Smooth muscle cell (in vitro differentiated cells): Measurements from ENCODE around the gene CRIP1. TPM values are rescaled to one million over a fixed set of nuclear protein-coding genes. Genes with fewer than 3 reads are reported as not detected.

Source experiments
- DNase-seq: peaks from one replicate; lab custom pipeline; 2025; ENCODE audit not compliant: unreplicated experiment; lab: John Stamatoyannopoulos, UW
- H2AFZ ChIP-seq: fragments of 200-600 bp; sonication (generic); 2 replicates; pipeline ENCODE4 v1.6.0; 2016; ENCODE audit warnings: antibody characterized with exemption, low read depth, mild to moderate bottlenecking
- H3F3A ChIP-seq: fragments of 200-600 bp; sonication (generic); 2 replicates; pipeline ENCODE4 v1.6.0; 2017; ENCODE audit warnings: antibody characterized with exemption, low read depth
- H3K27ac ChIP-seq: fragments of 200-600 bp; sonication (generic); 2 replicates; pipeline ENCODE4 v1.5.1; 2016; ENCODE audit warnings: low read depth, mild to moderate bottlenecking
- H3K27me3 ChIP-seq: fragments of 200-600 bp; sonication (generic); 2 replicates; pipeline ENCODE4 v1.6.1; 2016; ENCODE audit warnings: low read depth, mild to moderate bottlenecking
- H3K36me3 ChIP-seq: fragments of 200-600 bp; sonication (generic); 2 replicates; pipeline ENCODE4 v1.5.1; 2016; ENCODE audit warnings: low read depth
- H3K4me1 ChIP-seq: fragments of 200-600 bp; sonication (generic); 2 replicates; pipeline ENCODE4 v1.5.1; 2016; ENCODE audit warnings: low read depth
- H3K4me2 ChIP-seq: fragments of 200-600 bp; sonication (generic); 2 replicates; pipeline ENCODE4 v1.6.0; 2016; ENCODE audit warnings: mild to moderate bottlenecking
- H3K4me3 ChIP-seq: fragments of 200-600 bp; sonication (generic); 2 replicates; pipeline ENCODE4 v1.5.1; 2016; ENCODE audit warnings: mild to moderate bottlenecking
- H3K79me2 ChIP-seq: fragments of 200-600 bp; sonication (generic); 2 replicates; pipeline ENCODE4 v1.6.0; 2016; ENCODE audit warnings: low read depth, mild to moderate bottlenecking
- H3K9ac ChIP-seq: fragments of 200-600 bp; sonication (generic); 2 replicates; pipeline ENCODE4 v1.6.0; 2016; ENCODE audit warnings: low read depth
- H3K9me3 ChIP-seq: fragments of 200-600 bp; sonication (generic); replicated peaks from 2 replicates; pipeline ENCODE4 v1.5.1; 2016; ENCODE audit warnings: low read depth
- H4K20me1 ChIP-seq: fragments of 200-600 bp; sonication (generic); 2 replicates; pipeline ENCODE4 v1.6.0; 2016; ENCODE audit warnings: low read depth
- WGBS: methylation state at CpG from one replicate; pipeline ENCODE4 v1.1.7; 2016; ENCODE audit warnings: low lambda C conversion rate; 5-methylcytosine and 5-hydroxymethylcytosine counted together
- polyA plus RNA-seq: library from polyadenylated mRNA; unstranded; fragments of >200 nt; fragmentation: Nextera tagmentation; extraction: Ambion mirVana; gene quantifications from 2 replicates; pipeline ENCODE4 v1.2.1, GENCODE V29; 2016
- total RNA-seq: library from RNA; depleted of rRNA; stranded (reverse); fragments of >200 nt; gene quantifications from 2 replicates; pipeline ENCODE4 v1.2.3, GENCODE V29; 2014
- TF ChIP-seq, protein P1 (sequence below): fragments of 200-600 bp; sonication (generic); IDR thresholded peaks from 2 replicates; pipeline ENCODE4 v1.5.1; 2017; ENCODE audit warnings: borderline replicate concordance, mild to moderate bottlenecking, antibody characterized with exemption; ENCODE audit not compliant: insufficient read depth, poor library complexity, severe bottlenecking

CRIP1 gene
- total and polyA plus RNA-seq, 2 experiments from 2014 or later = 4.9 to 31.8 TPM

DNA sequence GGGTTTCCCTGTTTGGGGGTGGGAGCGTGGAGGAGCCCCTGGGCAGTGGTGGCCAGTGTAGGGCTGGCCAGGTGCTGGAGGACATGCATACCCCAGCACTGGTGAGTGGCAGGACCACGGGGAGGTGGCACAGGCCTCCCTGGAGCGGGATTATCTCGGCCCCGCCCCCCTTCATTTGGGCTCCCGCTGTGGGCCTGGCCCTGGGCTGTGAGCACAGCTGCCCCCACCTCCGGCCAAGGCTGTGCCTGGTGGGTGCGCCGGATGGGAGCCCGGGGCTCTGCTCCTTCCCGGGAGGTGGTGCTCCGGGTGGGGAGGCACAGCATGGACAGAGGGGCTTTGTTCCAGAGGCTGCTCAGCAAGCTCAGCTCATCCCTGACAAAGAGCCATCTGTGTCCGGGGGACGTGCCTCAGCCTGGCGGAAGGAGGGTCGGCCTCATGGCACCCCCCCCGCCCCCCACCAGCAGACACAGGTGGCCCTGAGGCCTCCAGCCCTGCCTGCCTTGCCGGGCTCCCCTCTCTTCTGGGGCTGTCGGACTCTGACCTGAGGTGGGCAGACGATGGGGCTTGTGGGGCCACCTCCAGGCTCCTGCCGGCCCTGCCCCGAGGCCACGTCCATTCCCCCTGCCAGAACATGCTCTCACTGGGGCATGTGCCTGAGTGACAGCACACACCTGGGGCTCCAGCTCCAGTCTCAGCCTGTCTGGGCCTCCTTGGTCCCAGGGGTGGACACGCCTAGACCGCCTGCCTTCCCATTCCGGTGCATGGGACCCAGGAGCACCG is 12.8 kb downstream of the CRIP1 start:
- Histone ChIP-seq H3K27me3 (no peaks in the 10 kb centered on the region), H3K36me3 (no peaks in the 10 kb centered on the region), H3K79me2 (no peaks in the 10 kb centered on the region), H4K20me1 (no peaks in the 10 kb centered on the region), H3K4me3 (no peak overlapping the region), H3K9me3 (no peaks in the 10 kb centered on the region), H2AFZ (no peak overlapping the region), H3K4me1 (no peaks in the 10 kb centered on the region), H3K4me2 (no peak overlapping the region), H3K27ac (no peak overlapping the region), H3F3A (no peaks in the 10 kb centered on the region), H3K9ac (no peak overlapping the region)
- 85% methylated on average over 26 of the region's 27 CpGs for WGBS
- DNase-seq = no peak
- TF ChIP-seq, protein P1, sequence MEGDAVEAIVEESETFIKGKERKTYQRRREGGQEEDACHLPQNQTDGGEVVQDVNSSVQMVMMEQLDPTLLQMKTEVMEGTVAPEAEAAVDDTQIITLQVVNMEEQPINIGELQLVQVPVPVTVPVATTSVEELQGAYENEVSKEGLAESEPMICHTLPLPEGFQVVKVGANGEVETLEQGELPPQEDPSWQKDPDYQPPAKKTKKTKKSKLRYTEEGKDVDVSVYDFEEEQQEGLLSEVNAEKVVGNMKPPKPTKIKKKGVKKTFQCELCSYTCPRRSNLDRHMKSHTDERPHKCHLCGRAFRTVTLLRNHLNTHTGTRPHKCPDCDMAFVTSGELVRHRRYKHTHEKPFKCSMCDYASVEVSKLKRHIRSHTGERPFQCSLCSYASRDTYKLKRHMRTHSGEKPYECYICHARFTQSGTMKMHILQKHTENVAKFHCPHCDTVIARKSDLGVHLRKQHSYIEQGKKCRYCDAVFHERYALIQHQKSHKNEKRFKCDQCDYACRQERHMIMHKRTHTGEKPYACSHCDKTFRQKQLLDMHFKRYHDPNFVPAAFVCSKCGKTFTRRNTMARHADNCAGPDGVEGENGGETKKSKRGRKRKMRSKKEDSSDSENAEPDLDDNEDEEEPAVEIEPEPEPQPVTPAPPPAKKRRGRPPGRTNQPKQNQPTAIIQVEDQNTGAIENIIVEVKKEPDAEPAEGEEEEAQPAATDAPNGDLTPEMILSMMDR = no peak

DNA sequence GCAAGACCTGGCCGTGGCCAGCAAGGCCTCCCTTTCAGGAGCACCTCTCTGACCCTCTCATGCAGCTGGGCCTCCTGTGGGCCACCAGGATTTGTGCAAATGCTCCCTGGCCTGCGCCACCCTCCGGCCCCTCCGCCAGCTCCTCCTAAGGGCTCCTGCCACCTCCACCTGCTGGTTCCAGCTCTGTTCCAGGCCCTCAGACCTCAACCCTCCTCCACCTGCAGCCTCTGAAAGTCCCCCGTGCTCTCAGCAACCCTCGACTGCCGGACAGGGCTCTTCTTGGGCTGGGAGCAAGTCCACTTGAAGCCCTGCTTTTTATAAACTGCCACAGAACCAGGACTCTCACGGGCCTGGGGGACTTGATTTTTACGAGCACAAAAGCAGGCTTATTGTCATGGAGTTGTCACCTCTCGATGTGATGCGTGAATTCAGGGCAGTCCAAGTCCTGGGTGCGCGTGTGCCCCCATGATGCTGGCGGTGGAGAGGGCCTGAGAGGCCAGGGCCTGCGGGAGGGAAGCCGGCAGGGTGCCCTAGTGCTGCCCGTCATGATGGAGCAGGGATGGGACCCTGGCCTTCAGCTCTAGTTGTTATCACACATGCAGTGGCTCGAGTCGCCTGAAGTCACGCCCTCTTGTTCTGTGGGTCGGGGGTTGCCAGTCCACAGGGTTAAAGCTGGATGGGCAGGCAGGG is 13.5 kb downstream of the CRIP1 start:
- Histone ChIP-seq H2AFZ (no peak overlapping the region), H4K20me1 (no peaks in the 10 kb centered on the region), H3K79me2 (no peaks in the 10 kb centered on the region), H3K4me3 (no peak overlapping the region), H3F3A (no peaks in the 10 kb centered on the region), H3K27ac (no peak overlapping the region), H3K4me2 (no peak overlapping the region), H3K4me1 (no peaks in the 10 kb centered on the region), H3K27me3 (no peaks in the 10 kb centered on the region), H3K9me3 (no peaks in the 10 kb centered on the region), H3K9ac (no peak overlapping the region), H3K36me3 (no peaks in the 10 kb centered on the region)
- no peak for DNase-seq
- TF ChIP-seq, protein P1 = no peak
- WGBS = 91% methylated on average over 21 of the region's 21 CpGs

DNA sequence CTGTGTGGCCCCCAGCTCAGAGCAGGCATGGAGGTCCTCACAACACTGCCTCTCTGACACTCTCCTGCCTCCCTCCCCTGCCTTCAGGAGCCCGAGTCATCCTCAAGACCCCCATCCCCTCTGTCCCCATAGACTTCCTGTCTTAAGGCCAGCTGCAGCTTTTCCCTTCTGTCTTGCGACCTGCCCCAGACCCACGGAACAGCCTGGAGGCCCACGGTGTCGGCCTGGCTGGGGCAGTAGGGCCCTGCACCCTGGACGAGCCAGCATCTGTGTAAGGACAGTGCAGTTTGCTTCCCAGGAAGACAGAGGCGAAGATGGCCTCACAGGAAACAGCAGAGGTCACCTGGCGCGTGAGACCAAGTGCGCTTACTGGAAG is 14.0 kb downstream of the CRIP1 start:
- no peak overlapping the region for H3K27ac ChIP-seq
- no peaks in the 10 kb centered on the region for H3K79me2 ChIP-seq
- DNase-seq = no peak
- no peak overlapping the region for H3K4me2 ChIP-seq
- 82% methylated on average over 10 of the region's 10 CpGs for WGBS
- no peak overlapping the region for H3K9ac ChIP-seq
- H3K36me3 ChIP-seq = no peaks in the 10 kb centered on the region
- H4K20me1 ChIP-seq = no peaks in the 10 kb centered on the region
- no peaks in the 10 kb centered on the region for H3K27me3 ChIP-seq
- no peaks in the 10 kb centered on the region for H3K9me3 ChIP-seq
- H3F3A ChIP-seq = no peaks in the 10 kb centered on the region
- H3K4me3 ChIP-seq = no peak overlapping the region
- H3K4me1 ChIP-seq = no peaks in the 10 kb centered on the region
- TF ChIP-seq, protein P1 = no peak
- H2AFZ ChIP-seq = no peak overlapping the region
